DMS53 treated with DMSO at 0.1 percent for 48 hours (cell line): ENCODE data around the gene ACTL6B.

ENCODE experiments used
- DNase-seq: peaks from one replicate; lab custom pipeline; 2025; ENCODE audit not compliant: unreplicated experiment; lab: John Stamatoyannopoulos, UW

Gene ACTL6B

GRCh38 chr7:100602889-100603725 is 53.1 kb downstream of the ACTL6B start:
- no peak for DNase-seq

- DNase-seq, result no peak
Measured at GRCh38 chr7:100600730-100601038, 55.6 kb downstream of the ACTL6B start.

- DNase-seq, result no peak
Measured at GRCh38 chr7:100599911-100600729, 56.1 kb downstream of the ACTL6B start.

GRCh38 chr7:100598425-100598824 is 57.8 kb downstream of the ACTL6B start:
- no peak for DNase-seq

- no peak for DNase-seq
Measured at GRCh38 chr7:100595188-100595587, 61.1 kb downstream of the ACTL6B start.
